ENCODE measurements around the gene ERVW-1.
A peak's percentile ranks its signal among the peaks of the same experiment; 100 is the strongest.
"Not testable (repeated sequence)": the region's sequence is repeated elsewhere in the genome, so short reads cannot be mapped to it uniquely, and the experiment has no call there.

Gene ERVW-1

GRCh38 chr7:92468589-92468988 lies 9.2 kb downstream of the ERVW-1 start:
- not testable (repeated sequence) for DNase-seq

GRCh38 chr7:92466682-92467081 lies 11.1 kb downstream of the ERVW-1 start:
- no peak for DNase-seq

GRCh38 chr7:92464515-92464914 lies 13.2 kb downstream of the ERVW-1 start:
- no peak for DNase-seq

- DNase-seq: no peak
Measured at GRCh38 chr7:92462560-92462959, 15.2 kb downstream of the ERVW-1 start.

GRCh38 chr7:92461027-92462003 lies 16.4 kb downstream of the ERVW-1 start:
- DNase-seq: no peak

GRCh38 chr7:92460510-92460909 lies 17.2 kb downstream of the ERVW-1 start:
- no peak for DNase-seq

- no peak for DNase-seq
Measured at GRCh38 chr7:92460109-92460508, 17.6 kb downstream of the ERVW-1 start.

- DNase-seq: no peak
Measured at GRCh38 chr7:92456236-92456635, 21.5 kb downstream of the ERVW-1 start.

- no peak for DNase-seq
Measured at GRCh38 chr7:92451645-92452044, 26.1 kb downstream of the ERVW-1 start.

- DNase-seq: peak; percentile 27
Measured at GRCh38 chr7:92448205-92448747, 29.5 kb downstream of the ERVW-1 start.

GRCh38 chr7:92447345-92448204 lies 30.2 kb downstream of the ERVW-1 start, which contains the start of gene GATAD1:
Gene GATAD1, plus strand, starts transcription at chr7:92447482. Its CDS starts 248 bp downstream, at chr7:92447730.
- peak; percentile 84 for DNase-seq

- DNase-seq: no peak
Measured at GRCh38 chr7:92446869-92447344, 30.8 kb downstream of the ERVW-1 start.

GRCh38 chr7:92442720-92443119 lies 35.0 kb downstream of the ERVW-1 start:
- not testable (repeated sequence) for DNase-seq

- no peak for DNase-seq
Measured at GRCh38 chr7:92437956-92438491, 39.7 kb downstream of the ERVW-1 start.

- DNase-seq: no peak
Measured at GRCh38 chr7:92436612-92437445, 40.9 kb downstream of the ERVW-1 start.

- DNase-seq: no peak
Measured at GRCh38 chr7:92435542-92435941, 42.2 kb downstream of the ERVW-1 start.

GRCh38 chr7:92433019-92433418 lies 44.7 kb downstream of the ERVW-1 start:
- no peak for DNase-seq

- no peak for DNase-seq
Measured at GRCh38 chr7:92432299-92432946, 45.3 kb downstream of the ERVW-1 start.

- DNase-seq: no peak
Measured at GRCh38 chr7:92427193-92427592, 50.6 kb downstream of the ERVW-1 start.

- no peak for DNase-seq
Measured at GRCh38 chr7:92425311-92425947, 52.3 kb downstream of the ERVW-1 start.

- no peak for DNase-seq
Measured at GRCh38 chr7:92423710-92424131, 54.0 kb downstream of the ERVW-1 start.

All from NCI-H446 treated with DMSO at 0.1 percent for 48 hours (cell line).